ENCODE measurements around the gene RIN3. TPM values are rescaled to one million over a fixed set of nuclear protein-coding genes. Genes with fewer than 3 reads are reported as not detected.

Gene RIN3
- total RNA-seq, 1 experiment from 2014 or later, result 1.5 TPM

- TF ChIP-seq CTCF (conservative IDR thresholded peaks at IDR 0.05), result no peak
- no peaks in the 10 kb centered on the region for H3K27me3 ChIP-seq (ENCODE audit: insufficient read depth, low read length)
- no peak overlapping the region for H3K23ac ChIP-seq (ENCODE audit: insufficient read length, low read depth, low read length)
- H3K4ac ChIP-seq (ENCODE audit: low read depth, low read length), result no peak overlapping the region
- Mint-ChIP-seq H3K9me3 (peaks cover 0 to 3% of the 10 kb centered on the region in 2 experiments; a peak in 1 of 5 replicates), H3K4me1 (no peaks in the 10 kb centered on the region), H3K36me3 (ENCODE audit: insufficient read depth in 1 of 3, low read depth in 3 of 3) (peaks cover 9 to 30% (median 13%) of the 10 kb centered on the region in 3 experiments), H3K27me3 (ENCODE audit: low read depth) (no peaks in the 10 kb centered on the region), H3K27ac (no peak overlapping the region), H3K4me3 (no peak overlapping the region)
- H4K20me1 ChIP-seq (ENCODE audit: control insufficient read depth, insufficient read depth, insufficient read length), result no peaks in the 10 kb centered on the region
- no peak overlapping the region for H3K9ac ChIP-seq (ENCODE audit: extremely low read depth, insufficient read length, low read length)
- no CpG with 5 or more reads among the region's 2 CpGs for WGBS (ENCODE audit: extremely low coverage, insufficient read length, low lambda C conversion rate)
- no peak overlapping the region for H2AK5ac ChIP-seq (ENCODE audit: insufficient read length, low read length)
- no peaks in the 10 kb centered on the region for H3K9me3 ChIP-seq (ENCODE audit: control insufficient read depth, low read depth, low read length)
- no peak overlapping the region for H2BK12ac ChIP-seq (ENCODE audit: insufficient read length, low read depth, low read length)
- no peaks in the 10 kb centered on the region for H3K79me1 ChIP-seq (ENCODE audit: insufficient read depth, low read depth, low read length, poor library complexity, severe bottlenecking)
- H3K23me2 ChIP-seq (ENCODE audit: insufficient read length, low read depth, low read length, poor library complexity, severe bottlenecking), result no peaks in the 10 kb centered on the region
- no peak overlapping the region for H3K4me2 ChIP-seq (ENCODE audit: insufficient read depth, insufficient read length, low read length)
- H4K8ac ChIP-seq (replicated peaks; ENCODE audit: insufficient read length, low read depth, low read length), result no peak overlapping the region
- H2BK120ac ChIP-seq (ENCODE audit: low read depth, low read length, poor library complexity, severe bottlenecking), result no peak overlapping the region
- H3K18ac ChIP-seq (ENCODE audit: insufficient read length, low read depth, low read length), result no peak overlapping the region
- H4K5ac ChIP-seq (ENCODE audit: insufficient read length, low read depth, low read length), result no peak overlapping the region
- no peak overlapping the region for H2AFZ ChIP-seq (ENCODE audit: low read length)
- H2BK5ac ChIP-seq (ENCODE audit: insufficient read length, low read length), result no peak overlapping the region
- no peak overlapping the region for H3T11ph ChIP-seq (ENCODE audit: low read length)
- H2BK20ac ChIP-seq (ENCODE audit: low read depth, low read length, poor library complexity, severe bottlenecking), result no peak overlapping the region
- H2BK15ac ChIP-seq (ENCODE audit: low read depth, low read length), result no peak overlapping the region
- H3K56ac ChIP-seq (ENCODE audit: insufficient read length, low read depth, low read length), result no peak overlapping the region
- H3K27ac ChIP-seq (ENCODE audit: insufficient read length, low read depth, low read length), result no peak overlapping the region
- no peak overlapping the region for H3K14ac ChIP-seq (ENCODE audit: insufficient read depth, low read length)
- no peak overlapping the region for H4K91ac ChIP-seq (ENCODE audit: insufficient read length, low read depth, low read length)
- DNase-seq, result no peak
- no peaks in the 10 kb centered on the region; the same call in 1 of the 2 replicates for H3K79me2 ChIP-seq (ENCODE audit: insufficient read depth, low read length)
- H3K4me1 ChIP-seq (ENCODE audit: insufficient read depth, low read length), result no peaks in the 10 kb centered on the region
These were observed 205.8 kb downstream of the RIN3 start for GRCh38 chr14:92719421-92719820.
